Astrocyte (in vitro differentiated cells and primary cell): ENCODE measurements around the gene NLGN2. TPM values are rescaled to one million over a fixed set of nuclear protein-coding genes. Genes with fewer than 3 reads are reported as not detected.

Experiments
- DNase-seq: peaks from one replicate; pipeline ENCODE4 v3.0.0-alpha.2; 2010; ENCODE audit warnings: low read depth
- FAIRE-seq: peaks from 2 replicates; lab custom pipeline; 2011; peaks lifted over from hg19 to GRCh38; lab: Jason Lieb, UNC
- H2AFZ ChIP-seq: 2 replicates; pipeline ENCODE4 v1.6.0; 2012; ENCODE audit warnings: low read depth, low read length, inconsistent platforms
- H3K27ac ChIP-seq: 2 replicates; pipeline ENCODE4 v1.5.1; 2011; ENCODE audit warnings: low read depth, low read length, inconsistent platforms
- H3K27me3 ChIP-seq: 2 replicates; pipeline ENCODE4 v1.6.0; 2011; ENCODE audit warnings: low read length, inconsistent platforms; ENCODE audit not compliant: insufficient read depth
- H3K36me3 ChIP-seq: 2 replicates; pipeline ENCODE4 v1.5.1; 2011; ENCODE audit warnings: low read length, inconsistent platforms; ENCODE audit not compliant: insufficient read depth
- H3K4me1 ChIP-seq: 2 replicates; pipeline ENCODE4 v1.5.1; 2011; ENCODE audit warnings: low read length, inconsistent platforms; ENCODE audit not compliant: insufficient read depth
- H3K4me2 ChIP-seq: 2 replicates; pipeline ENCODE4 v1.6.0; 2012; ENCODE audit warnings: low read length, inconsistent platforms
- H3K4me3 ChIP-seq: 2 replicates; pipeline ENCODE4 v1.5.1; 2011; ENCODE audit warnings: low read depth, mild to moderate bottlenecking, low read length, inconsistent platforms; ENCODE audit not compliant: insufficient read depth
- H3K79me2 ChIP-seq: 2 replicates; pipeline ENCODE4 v1.6.0; 2012; ENCODE audit warnings: mild to moderate bottlenecking, low read length, inconsistent platforms; ENCODE audit not compliant: insufficient read depth
- H3K9ac ChIP-seq: 2 replicates; pipeline ENCODE4 v1.6.0; 2012; ENCODE audit warnings: mild to moderate bottlenecking, low read length, inconsistent platforms
- H3K9me3 ChIP-seq: 2 replicates; pipeline ENCODE4 v1.5.1; 2012; ENCODE audit warnings: low read depth, mild to moderate bottlenecking, low read length, inconsistent platforms; ENCODE audit not compliant: insufficient read depth
- H4K20me1 ChIP-seq: 2 replicates; pipeline ENCODE4 v1.6.0; 2012; ENCODE audit warnings: low read length, inconsistent platforms; ENCODE audit not compliant: insufficient read depth
- H3K27ac Mint-ChIP-seq: one replicate; pipeline ENCODE4 v1.8.0; 2021; ENCODE audit warnings: mild to moderate bottlenecking, mixed read lengths; ENCODE audit not compliant: unreplicated experiment
- H3K27me3 Mint-ChIP-seq: one replicate; pipeline ENCODE4 v1.8.0; 2021; ENCODE audit warnings: low read depth, mixed read lengths; ENCODE audit not compliant: unreplicated experiment
- H3K36me3 Mint-ChIP-seq: one replicate; pipeline ENCODE4 v1.8.0; 2021; ENCODE audit warnings: low read depth, mixed read lengths; ENCODE audit not compliant: unreplicated experiment
- H3K4me1 Mint-ChIP-seq: one replicate; pipeline ENCODE4 v1.8.0; 2021; ENCODE audit warnings: low read depth, mixed read lengths; ENCODE audit not compliant: unreplicated experiment
- H3K4me3 Mint-ChIP-seq: one replicate; pipeline ENCODE4 v1.8.0; 2021; ENCODE audit warnings: mild to moderate bottlenecking, moderate library complexity, mixed read lengths; ENCODE audit not compliant: unreplicated experiment
- H3K9me3 Mint-ChIP-seq: one replicate; pipeline ENCODE4 v1.8.0; 2021; ENCODE audit warnings: mild to moderate bottlenecking, mixed read lengths; ENCODE audit not compliant: unreplicated experiment
- CTCF ChIP-seq: IDR thresholded peaks from 2 replicates; pipeline ENCODE4 v1.5.1; 2011; ENCODE audit warnings: low read depth, mild to moderate bottlenecking, inconsistent platforms, low read length, moderate library complexity; ENCODE audit not compliant: insufficient read depth
- EZH2 ChIP-seq: IDR thresholded peaks from 2 replicates; pipeline ENCODE4 v1.6.1; 2012; ENCODE audit warnings: mild to moderate bottlenecking, low read length, inconsistent platforms; ENCODE audit not compliant: insufficient read depth
- total RNA-seq: library from RNA; stranded (reverse); gene quantifications from 2 replicates; pipeline ENCODE4 v1.2.1, GENCODE V29; 2021

The NLGN2 gene
- total RNA-seq, 1 donor from 2014 or later = 77.3 TPM

- H3K4me3 Mint-ChIP-seq = no peak overlapping the region
- H3K27me3 ChIP-seq = no peaks in the 10 kb centered on the region
- H3K36me3 Mint-ChIP-seq = peaks cover 10% of the 10 kb centered on the region
- peaks cover 3% of the 10 kb centered on the region for H3K36me3 ChIP-seq
- TF ChIP-seq CTCF = no peak
- no peak for TF ChIP-seq EZH2
- no peak overlapping the region for H3K27ac Mint-ChIP-seq
- H4K20me1 ChIP-seq = peaks cover 55% of the 10 kb centered on the region
- no peak overlapping the region for H2AFZ ChIP-seq
- no peaks in the 10 kb centered on the region for H3K9me3 ChIP-seq
- H3K27me3 Mint-ChIP-seq = no peaks in the 10 kb centered on the region
- FAIRE-seq = no peak
- peaks cover 7% of the 10 kb centered on the region for H3K4me1 ChIP-seq
- H3K79me2 ChIP-seq = peaks cover 53% of the 10 kb centered on the region
- no peak overlapping the region for H3K4me3 ChIP-seq
- peaks cover 9% of the 10 kb centered on the region for H3K4me1 Mint-ChIP-seq
- H3K4me2 ChIP-seq = no peak overlapping the region
- H3K9ac ChIP-seq = no peak overlapping the region
- no peak overlapping the region for H3K27ac ChIP-seq
- no peaks in the 10 kb centered on the region for H3K9me3 Mint-ChIP-seq
- DNase-seq = no peak
These were observed 59.9 kb downstream of the NLGN2 start for GRCh38 chr17:7467498-7467897.

- Histone ChIP-seq H3K9ac (no peak overlapping the region), H3K27ac (no peak overlapping the region), H3K4me1 (peaks cover 7% of the 10 kb centered on the region), H3K36me3 (peaks cover 3% of the 10 kb centered on the region), H3K9me3 (no peaks in the 10 kb centered on the region), H3K27me3 (no peaks in the 10 kb centered on the region), H4K20me1 (peaks cover 58% of the 10 kb centered on the region), H3K4me2 (no peak overlapping the region), H3K4me3 (no peak overlapping the region), H3K79me2 (peaks cover 57% of the 10 kb centered on the region), H2AFZ (no peak overlapping the region)
- no peak for TF ChIP-seq CTCF
- no peak for TF ChIP-seq EZH2
- FAIRE-seq (no peak), DNase-seq (no peak)
- Mint-ChIP-seq H3K4me1 (peaks cover 9% of the 10 kb centered on the region), H3K27ac (no peak overlapping the region), H3K9me3 (no peaks in the 10 kb centered on the region), H3K4me3 (no peak overlapping the region), H3K36me3 (peaks cover 9% of the 10 kb centered on the region), H3K27me3 (no peaks in the 10 kb centered on the region)
These were observed 60.6 kb downstream of the NLGN2 start for GRCh38 chr17:7468290-7468689.

- H3K4me1 Mint-ChIP-seq = peaks cover 9% of the 10 kb centered on the region
These were observed 61.3 kb downstream of the NLGN2 start for GRCh38 chr17:7468804-7469389.

More at GRCh38 chr17:7468804-7469389, 61.3 kb downstream of the NLGN2 start:
- peaks cover 60% of the 10 kb centered on the region for H4K20me1 ChIP-seq
- Mint-ChIP-seq H3K9me3 (no peaks in the 10 kb centered on the region), H3K27me3 (no peaks in the 10 kb centered on the region), H3K4me3 (no peak overlapping the region), H3K27ac (no peak overlapping the region), H3K36me3 (peaks cover 8% of the 10 kb centered on the region)
- H3K9me3 ChIP-seq = no peaks in the 10 kb centered on the region
- H3K4me1 ChIP-seq = peaks cover 7% of the 10 kb centered on the region
- H3K27me3 ChIP-seq = no peaks in the 10 kb centered on the region
- TF ChIP-seq CTCF (no peak), EZH2 (no peak)
- peaks cover under 1% of the 10 kb centered on the region for H3K36me3 ChIP-seq
- H3K27ac ChIP-seq = no peak overlapping the region
- FAIRE-seq (no peak), DNase-seq (no peak)
- peaks cover 63% of the 10 kb centered on the region for H3K79me2 ChIP-seq
- H3K9ac ChIP-seq = no peak overlapping the region
- no peak overlapping the region for H2AFZ ChIP-seq
- H3K4me3 ChIP-seq = no peak overlapping the region
- no peak overlapping the region for H3K4me2 ChIP-seq
